Measurements from ENCODE around the gene ZNF789. TPM values are rescaled to one million over a fixed set of nuclear protein-coding genes. Genes with fewer than 3 reads are reported as not detected.
"Not testable (repeated sequence)": the region's sequence is repeated elsewhere in the genome, so short reads cannot be mapped to it uniquely, and the experiment has no call there.

The ZNF789 gene
- total RNA-seq, 2 experiments from 2014 or later: 11.5 to 13.5 TPM

GRCh38 chr7:99429756-99430155, 42.9 kb upstream of the ZNF789 start:
- Mint-ChIP-seq H3K4me3 (no peak overlapping the region), H3K27me3 (no peaks in the 10 kb centered on the region), H3K4me1 (ENCODE audit: low read depth) (peaks cover 7% of the 10 kb centered on the region), H3K36me3 (ENCODE audit: low read depth) (peaks cover 51% of the 10 kb centered on the region), H3K9me3 (no peaks in the 10 kb centered on the region), H3K27ac (no peak overlapping the region)
- Histone ChIP-seq H3K9me3 (ENCODE audit: control insufficient read depth in 1 of 2, insufficient read depth in 1 of 2, low read length in 2 of 2) (no peaks in the 10 kb centered on the region), H3K27me3 (ENCODE audit: control insufficient read depth in 1 of 2, insufficient read depth in 2 of 2, low read length in 2 of 2) (no peaks in the 10 kb centered on the region), H3K4me1 (ENCODE audit: insufficient read depth, low read length) (peaks cover 8% of the 10 kb centered on the region), H3K36me3 (ENCODE audit: insufficient read depth, low read length) (peaks cover 39% of the 10 kb centered on the region), H3K27ac (ENCODE audit: low read depth in 1 of 2, low read length in 2 of 2) (no peak overlapping the region), H3K4me3 (ENCODE audit: low read length) (no peak overlapping the region)
- DNase-seq (no peak), ATAC-seq (ENCODE audit: poor library complexity) (no peak)
- ChIA-PET CTCF (no interaction called here), POLR2A (no interaction called here)
- intact Hi-C loops (cut with DNase I, micrococcal nuclease): loop anchor here in 1 of 2 experiments (10.0 kb wide), 1 partner anchor 555 kb away; no protein-coding TSS in a partner anchor
- no peak for TF ChIP-seq CTCF (IDR thresholded peaks at IDR 0.05)

GRCh38 chr7:99431756-99432540, 40.7 kb upstream of the ZNF789 start:
- H3K4me1 Mint-ChIP-seq (ENCODE audit: low read depth); H3K4me3 Mint-ChIP-seq; H3K27ac ChIP-seq (ENCODE audit: low read depth in 1 of 2, low read length in 2 of 2); POLR2A ChIA-PET; DNase-seq; ATAC-seq (ENCODE audit: poor library complexity); CTCF ChIA-PET; H3K9me3 Mint-ChIP-seq; H3K27ac Mint-ChIP-seq; H3K4me1 ChIP-seq (ENCODE audit: insufficient read depth, low read length); H3K4me3 ChIP-seq (ENCODE audit: low read length); H3K27me3 ChIP-seq (ENCODE audit: control insufficient read depth in 1 of 2, insufficient read depth in 2 of 2, low read length in 2 of 2); H3K27me3 Mint-ChIP-seq; H3K9me3 ChIP-seq (ENCODE audit: control insufficient read depth in 1 of 2, insufficient read depth in 1 of 2, low read length in 2 of 2): not testable (repeated sequence)
- H3K36me3 ChIP-seq (ENCODE audit: insufficient read depth, low read length): peaks cover 32% of the 10 kb centered on the region
- intact Hi-C loops (cut with DNase I, micrococcal nuclease): loop anchor here in 1 of 2 experiments (10.0 kb wide), 1 partner anchor 553 kb away; no protein-coding TSS in a partner anchor
- H3K36me3 Mint-ChIP-seq (ENCODE audit: low read depth): peaks cover 42% of the 10 kb centered on the region

DNA sequence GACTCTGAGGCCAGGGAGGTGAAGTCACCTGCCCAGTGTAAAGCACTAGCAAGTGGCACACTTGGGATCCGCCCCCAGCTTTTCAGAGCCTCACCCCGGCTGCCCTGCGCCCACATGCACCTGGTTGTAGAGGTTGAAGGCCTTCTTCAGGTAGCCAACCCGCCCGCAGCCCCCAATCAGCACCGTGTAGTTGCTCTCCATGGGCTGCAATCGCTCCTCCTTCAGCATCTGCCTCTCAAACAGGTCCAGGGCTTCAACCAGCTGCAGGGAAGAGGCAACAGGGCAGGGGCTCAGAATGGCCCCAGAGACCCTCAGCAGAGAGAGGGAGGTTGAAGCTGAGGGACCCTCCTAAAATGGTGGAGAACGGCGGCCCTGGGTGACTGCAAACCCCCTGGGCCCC, 39.5 kb upstream of the ZNF789 start:
- POLR2A ChIA-PET: no interaction called here
- Histone ChIP-seq H3K4me3 (ENCODE audit: low read length) (no peak overlapping the region), H3K36me3 (ENCODE audit: insufficient read depth, low read length) (peaks cover 32% of the 10 kb centered on the region)

More for the DNA sequence above, 39.5 kb upstream of the ZNF789 start:
- CTCF ChIA-PET: no interaction called here
- ATAC-seq (ENCODE audit: poor library complexity) (no peak), DNase-seq (no peak)
- H3K4me1 ChIP-seq (ENCODE audit: insufficient read depth, low read length): peaks cover 17% of the 10 kb centered on the region
- no peaks in the 10 kb centered on the region for H3K9me3 ChIP-seq (ENCODE audit: control insufficient read depth in 1 of 2, insufficient read depth in 1 of 2, low read length in 2 of 2)
- H3K4me1 Mint-ChIP-seq (ENCODE audit: low read depth): peaks cover 11% of the 10 kb centered on the region
- H3K27ac Mint-ChIP-seq: no peak overlapping the region
- no peak overlapping the region for H3K4me3 Mint-ChIP-seq
- no peak for TF ChIP-seq CTCF (IDR thresholded peaks at IDR 0.05)
- H3K27me3 ChIP-seq (ENCODE audit: control insufficient read depth in 1 of 2, insufficient read depth in 2 of 2, low read length in 2 of 2): no peaks in the 10 kb centered on the region
- intact Hi-C loops (cut with DNase I, micrococcal nuclease): loop anchor here in 1 of 2 experiments (10.0 kb wide), 1 partner anchor 552 kb away; no protein-coding TSS in a partner anchor
- no peak overlapping the region for H3K27ac ChIP-seq (ENCODE audit: low read depth in 1 of 2, low read length in 2 of 2)
- H3K36me3 Mint-ChIP-seq (ENCODE audit: low read depth): peaks cover 37% of the 10 kb centered on the region
- no peaks in the 10 kb centered on the region for H3K27me3 Mint-ChIP-seq
- H3K9me3 Mint-ChIP-seq: no peaks in the 10 kb centered on the region

Data from CD4-positive, alpha-beta T cell (primary cell).